HCT116 (cell line): Measurements from ENCODE around the gene KLK1.

Experiments used
- CTCF ChIP-seq, 3 experiments: fragments of 200-600 bp in 1 of 3; sonication (generic) in 1 of 3; IDR thresholded peaks in 2 of 3; conservative IDR thresholded peaks in 1 of 3; 2 replicates each; pipeline ENCODE4 v1.5.1; 2012 to 2017; ENCODE audit warnings: low read depth in 2 of 3, low read length in 2 of 3, antibody characterized with exemption in 1 of 3, borderline replicate concordance in 1 of 3, control low read depth in 1 of 3, mild to moderate bottlenecking in 1 of 3, mixed read lengths in 1 of 3, mixed run types in 1 of 3, moderate library complexity in 1 of 3; ENCODE audit not compliant: insufficient read depth in 1 of 3
- EGR1 ChIP-seq: IDR thresholded peaks from 2 replicates; pipeline ENCODE4 v1.6.1; 2012; ENCODE audit warnings: low read depth
- EZH2 ChIP-seq: fragments of 200-600 bp; sonication (generic); IDR thresholded peaks from 2 replicates; pipeline ENCODE4 v1.6.1; 2017; ENCODE audit warnings: antibody characterized with exemption, mixed run types
- POLR2AphosphoS5 ChIP-seq: IDR thresholded peaks from 2 replicates; pipeline ENCODE4 v1.6.1; 2011; ENCODE audit warnings: mild to moderate bottlenecking, low read depth, low read length, moderate library complexity
- RAD21 ChIP-seq: IDR thresholded peaks from 2 replicates; pipeline ENCODE4 v1.6.1; 2012; ENCODE audit warnings: low read depth, mild to moderate bottlenecking
- ZNF274 ChIP-seq: fragments of 200-500 bp; sonication (Bioruptor generic); IDR thresholded peaks from 2 replicates; pipeline ENCODE4 v1.6.1; 2014; ENCODE audit warnings: mild to moderate bottlenecking, low read depth, low read length, inconsistent platforms

- no peak for TF ChIP-seq EGR1
- TF ChIP-seq POLR2AphosphoS5, result no peak
- TF ChIP-seq CTCF (IDR thresholded peaks at IDR 0.05 in 2 of 3, conservative IDR thresholded peaks at IDR 0.05 in 1 of 3; ENCODE audit: borderline replicate concordance in 1 of 3, insufficient read depth in 1 of 3, low read depth in 2 of 3, low read length in 2 of 3), result no peak
- no peak for TF ChIP-seq ZNF274
- no peak for TF ChIP-seq RAD21
- no peak for TF ChIP-seq EZH2
Observed at GRCh38 chr19:50861496-50862286, 38.1 kb upstream of the KLK1 start.
